Adrenal gland (tissue), 5 donors: ENCODE measurements around the gene THRB.

ENCODE experiments used
- POLR2A ChIP-seq, 2 donors: fragments of 450-650 bp; IDR thresholded peaks; one replicate each; pipeline ENCODE4 v1.6.1; 2017; ENCODE audit warnings: antibody characterized with exemption in 2 of 2, mild to moderate bottlenecking in 2 of 2, moderate library complexity in 1 of 2
- TF ChIP-seq, protein P1 (sequence below), 6 experiments: fragments of 450-650 bp in 4 of 6; fragments of 200-600 bp in 2 of 6; sonication (generic) in 1 of 6; IDR thresholded peaks; 1 replicate in 5 of 6; 2 replicates in 1 of 6; pipeline versions ENCODE4 v1.5.1 to v1.8.0; 2016 to 2021; ENCODE audit warnings: antibody characterized with exemption in 6 of 6, mild to moderate bottlenecking in 2 of 6, moderate library complexity in 1 of 6
- donor health status: DM: no; HTN: no; CAD: no.

GRCh38 chr3:24211381-24211780 is 283.3 kb downstream of the THRB start:
- TF ChIP-seq, protein P1, sequence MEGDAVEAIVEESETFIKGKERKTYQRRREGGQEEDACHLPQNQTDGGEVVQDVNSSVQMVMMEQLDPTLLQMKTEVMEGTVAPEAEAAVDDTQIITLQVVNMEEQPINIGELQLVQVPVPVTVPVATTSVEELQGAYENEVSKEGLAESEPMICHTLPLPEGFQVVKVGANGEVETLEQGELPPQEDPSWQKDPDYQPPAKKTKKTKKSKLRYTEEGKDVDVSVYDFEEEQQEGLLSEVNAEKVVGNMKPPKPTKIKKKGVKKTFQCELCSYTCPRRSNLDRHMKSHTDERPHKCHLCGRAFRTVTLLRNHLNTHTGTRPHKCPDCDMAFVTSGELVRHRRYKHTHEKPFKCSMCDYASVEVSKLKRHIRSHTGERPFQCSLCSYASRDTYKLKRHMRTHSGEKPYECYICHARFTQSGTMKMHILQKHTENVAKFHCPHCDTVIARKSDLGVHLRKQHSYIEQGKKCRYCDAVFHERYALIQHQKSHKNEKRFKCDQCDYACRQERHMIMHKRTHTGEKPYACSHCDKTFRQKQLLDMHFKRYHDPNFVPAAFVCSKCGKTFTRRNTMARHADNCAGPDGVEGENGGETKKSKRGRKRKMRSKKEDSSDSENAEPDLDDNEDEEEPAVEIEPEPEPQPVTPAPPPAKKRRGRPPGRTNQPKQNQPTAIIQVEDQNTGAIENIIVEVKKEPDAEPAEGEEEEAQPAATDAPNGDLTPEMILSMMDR (IDR thresholded peaks at IDR 0.05): no peak
- no peak for TF ChIP-seq POLR2A (IDR thresholded peaks at IDR 0.05)
